IPS-11a (cell line): ENCODE measurements around the gene ANO6.
"Not testable (repeated sequence)": the region's sequence is repeated elsewhere in the genome, so short reads cannot be mapped to it uniquely, and the experiment has no call there.

ENCODE experiments used
- H3K4me3 ChIP-seq: one replicate; pipeline ENCODE4 v1.5.1; 2013; ENCODE audit warnings: low read depth, low read length, control low read depth

Gene ANO6

GRCh38 chr12:45215419-45216229 is at the start of gene ANO6:
Gene ANO6 (plus strand): TSS chr12:45216095. CDS start chr12:45216322, 227 bp downstream.
- H3K4me3 ChIP-seq, result peak within 1 kb of the TSS; percentile 70

- no peak overlapping the region for H3K4me3 ChIP-seq
Observed at GRCh38 chr12:45168976-45169375, 46.9 kb upstream of the ANO6 start.

- no peak overlapping the region for H3K4me3 ChIP-seq
Observed at GRCh38 chr12:45170456-45171042, 45.3 kb upstream of the ANO6 start.

- not testable (repeated sequence) for H3K4me3 ChIP-seq
Observed at GRCh38 chr12:45173293-45173692, 42.6 kb upstream of the ANO6 start.

- no peak overlapping the region for H3K4me3 ChIP-seq
Observed at GRCh38 chr12:45174595-45174994, 41.3 kb upstream of the ANO6 start.

GRCh38 chr12:45178771-45179170 is 37.1 kb upstream of the ANO6 start:
- H3K4me3 ChIP-seq, result no peak overlapping the region

GRCh38 chr12:45182511-45182910 is 33.4 kb upstream of the ANO6 start:
- H3K4me3 ChIP-seq, result no peak overlapping the region

GRCh38 chr12:45183246-45183645 is 32.6 kb upstream of the ANO6 start:
- no peak overlapping the region for H3K4me3 ChIP-seq

GRCh38 chr12:45184147-45184963 is 31.5 kb upstream of the ANO6 start:
- H3K4me3 ChIP-seq, result no peak overlapping the region

- no peak overlapping the region for H3K4me3 ChIP-seq
Observed at GRCh38 chr12:45186762-45187161, 29.1 kb upstream of the ANO6 start.

- no peak overlapping the region for H3K4me3 ChIP-seq
Observed at GRCh38 chr12:45189766-45190403, 26.0 kb upstream of the ANO6 start.

GRCh38 chr12:45191239-45191638 is 24.7 kb upstream of the ANO6 start:
- no peak overlapping the region for H3K4me3 ChIP-seq

- no peak overlapping the region for H3K4me3 ChIP-seq
Observed at GRCh38 chr12:45192707-45193106, 23.2 kb upstream of the ANO6 start.

- H3K4me3 ChIP-seq, result no peak overlapping the region
Observed at GRCh38 chr12:45200491-45201043, 15.3 kb upstream of the ANO6 start.

- H3K4me3 ChIP-seq, result no peak overlapping the region
Observed at GRCh38 chr12:45203767-45204166, 12.1 kb upstream of the ANO6 start.

GRCh38 chr12:45204757-45205156 is 11.1 kb upstream of the ANO6 start:
- H3K4me3 ChIP-seq, result no peak overlapping the region

- H3K4me3 ChIP-seq, result no peak overlapping the region
Observed at GRCh38 chr12:45205165-45205825, 10.6 kb upstream of the ANO6 start.

GRCh38 chr12:45208604-45209487 is 7.0 kb upstream of the ANO6 start:
- no peak overlapping the region for H3K4me3 ChIP-seq

GRCh38 chr12:45209784-45210183 is 6.1 kb upstream of the ANO6 start:
- H3K4me3 ChIP-seq, result no peak overlapping the region
